Keratinocyte (primary cell): Measurements from ENCODE around the gene PIGA.

Experiments
- EZH2 ChIP-seq: IDR thresholded peaks from one replicate; pipeline ENCODE4 v1.6.1; 2012; ENCODE audit warnings: inconsistent platforms, mild to moderate bottlenecking, low read length, moderate library complexity
- TF ChIP-seq, protein P1 (sequence below), 3 experiments: IDR thresholded peaks in 1 of 3; conservative IDR thresholded peaks in 1 of 3; optimal IDR thresholded peaks in 1 of 3; 2 replicates in 2 of 3; 3 replicates in 1 of 3; pipeline versions ENCODE3 to v1.5.1; 2011; ENCODE audit warnings: low read length in 3 of 3, mild to moderate bottlenecking in 3 of 3, moderate library complexity in 2 of 3, control low read depth in 1 of 3, inconsistent platforms in 1 of 3; ENCODE audit not compliant: insufficient read depth in 2 of 3; ENCODE audit errors: extremely low read depth in 1 of 3

DNA sequence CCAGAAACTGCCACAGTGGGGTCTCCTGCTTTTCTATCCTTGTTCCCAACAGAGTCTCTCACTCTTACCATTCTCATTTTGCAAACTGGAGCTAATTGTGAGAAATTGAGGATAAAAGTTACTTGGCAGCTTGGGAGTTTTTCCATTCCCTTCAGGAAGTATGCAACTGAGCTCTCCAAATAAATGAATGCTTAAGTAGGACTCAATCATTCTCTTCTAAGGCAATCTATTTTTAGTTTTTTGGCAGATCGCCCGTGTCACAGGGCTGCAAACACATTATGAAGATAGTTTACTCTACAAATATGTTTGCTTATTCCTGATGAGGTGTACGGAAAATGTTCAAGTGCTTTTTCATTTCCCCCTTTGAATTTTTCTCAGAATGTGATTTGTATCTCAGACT, 25.2 kb downstream of the PIGA start:
- TF ChIP-seq, protein P1, sequence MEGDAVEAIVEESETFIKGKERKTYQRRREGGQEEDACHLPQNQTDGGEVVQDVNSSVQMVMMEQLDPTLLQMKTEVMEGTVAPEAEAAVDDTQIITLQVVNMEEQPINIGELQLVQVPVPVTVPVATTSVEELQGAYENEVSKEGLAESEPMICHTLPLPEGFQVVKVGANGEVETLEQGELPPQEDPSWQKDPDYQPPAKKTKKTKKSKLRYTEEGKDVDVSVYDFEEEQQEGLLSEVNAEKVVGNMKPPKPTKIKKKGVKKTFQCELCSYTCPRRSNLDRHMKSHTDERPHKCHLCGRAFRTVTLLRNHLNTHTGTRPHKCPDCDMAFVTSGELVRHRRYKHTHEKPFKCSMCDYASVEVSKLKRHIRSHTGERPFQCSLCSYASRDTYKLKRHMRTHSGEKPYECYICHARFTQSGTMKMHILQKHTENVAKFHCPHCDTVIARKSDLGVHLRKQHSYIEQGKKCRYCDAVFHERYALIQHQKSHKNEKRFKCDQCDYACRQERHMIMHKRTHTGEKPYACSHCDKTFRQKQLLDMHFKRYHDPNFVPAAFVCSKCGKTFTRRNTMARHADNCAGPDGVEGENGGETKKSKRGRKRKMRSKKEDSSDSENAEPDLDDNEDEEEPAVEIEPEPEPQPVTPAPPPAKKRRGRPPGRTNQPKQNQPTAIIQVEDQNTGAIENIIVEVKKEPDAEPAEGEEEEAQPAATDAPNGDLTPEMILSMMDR (optimal IDR thresholded peaks at IDR 0.05 in 1 of 3, IDR thresholded peaks at IDR 0.05 in 1 of 3, conservative IDR thresholded peaks at IDR 0.05 in 1 of 3; ENCODE audit: extremely low read depth in 1 of 3, insufficient read depth in 2 of 3, low read length in 3 of 3), result no peak
- no peak for TF ChIP-seq EZH2
